ENCODE results near the gene PSMC5.
A peak's percentile ranks its signal among the peaks of the same experiment; 100 is the strongest.
"Not testable (repeated sequence)": the region's sequence is repeated elsewhere in the genome, so short reads cannot be mapped to it uniquely, and the experiment has no call there.

PSMC5 gene

DNA sequence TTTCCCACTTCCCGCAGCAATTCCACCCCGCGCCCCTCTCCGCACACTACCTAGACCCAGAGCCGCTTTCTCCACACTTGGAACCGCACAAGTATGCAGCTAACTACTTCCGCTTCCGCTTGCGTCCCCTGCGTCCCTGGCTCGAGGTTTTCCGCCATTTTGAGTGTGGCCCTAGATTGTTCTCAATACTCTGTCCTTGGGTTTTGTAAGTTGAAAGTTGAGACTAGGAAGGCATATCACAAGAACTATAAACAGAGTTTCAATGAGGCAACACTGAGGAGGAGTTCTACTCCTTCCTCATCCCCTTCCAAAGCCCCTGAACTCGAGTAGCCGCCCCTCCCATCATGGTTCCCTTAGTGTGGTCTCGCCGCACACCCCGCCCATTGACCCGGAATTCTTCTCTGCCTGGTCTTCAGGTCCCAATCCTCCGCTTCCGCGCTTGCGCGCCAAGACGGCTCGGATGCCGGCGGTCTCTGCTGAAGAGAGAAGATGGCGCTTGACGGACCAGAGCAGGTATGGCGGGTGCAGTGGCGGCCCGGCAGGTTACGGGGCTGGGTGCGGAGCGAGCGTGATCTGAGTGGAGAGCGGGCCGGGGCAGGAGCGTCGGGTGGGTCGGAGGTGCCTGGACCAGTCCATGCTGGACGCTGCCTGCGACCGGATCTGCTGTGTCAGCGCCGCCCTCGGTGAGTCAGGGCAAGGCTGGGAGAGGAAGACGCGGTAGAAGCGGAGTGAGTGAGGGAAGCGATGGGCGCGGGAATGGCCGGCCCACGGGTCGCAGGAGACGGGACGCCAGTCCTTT lies at the start of gene PSMC5, which contains the start of gene FTSJ3:
TSS of gene PSMC5 (plus strand) at position 430 of the 799 bp plus-strand sequence. CDS start at position 490, 60 bp downstream.
TSS of gene FTSJ3 (minus strand) at position 662 of the 799 bp plus-strand sequence. CDS start 761 bp downstream, outside the sequence.
- DNase-seq, result peak; percentile 91

DNA sequence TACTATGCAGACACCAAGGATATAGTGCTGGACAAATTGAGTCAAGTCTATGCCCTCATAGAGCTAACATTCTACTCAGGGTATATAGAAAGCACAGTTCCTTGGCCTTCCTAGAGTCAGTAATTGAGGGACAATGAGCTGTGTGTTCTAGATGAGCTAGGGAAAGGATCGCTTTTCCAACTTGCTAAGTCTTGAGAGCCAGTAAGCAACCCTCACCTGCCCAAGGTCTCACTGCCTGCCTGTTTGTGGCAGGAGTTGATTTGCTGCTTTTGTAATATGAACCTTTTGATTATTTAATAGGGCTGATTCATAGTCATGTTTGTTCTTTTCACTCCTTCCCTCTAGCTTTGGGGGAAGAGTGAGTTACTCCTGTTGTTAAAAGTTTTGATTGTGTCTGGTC lies 46.7 kb upstream of the PSMC5 start:
- no peak for DNase-seq

DNA sequence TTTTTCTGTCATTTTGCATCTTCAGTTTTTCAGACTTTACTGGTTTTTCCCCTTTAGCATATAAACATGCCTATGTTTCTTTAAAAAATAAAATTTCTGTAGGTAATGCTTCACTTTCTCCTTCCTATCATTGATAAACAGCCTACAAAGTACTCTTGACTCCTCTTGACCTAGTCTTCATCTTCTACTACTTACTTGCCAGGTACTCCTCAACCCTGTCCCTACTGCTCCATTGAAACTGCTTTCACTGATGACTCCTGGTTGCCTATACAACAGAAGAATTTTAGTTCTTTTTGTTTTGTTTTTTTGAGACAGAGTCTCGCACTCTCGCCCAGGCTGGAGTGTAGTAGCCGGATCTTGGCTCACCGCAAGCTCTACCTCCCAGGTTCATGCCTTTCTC lies 46.3 kb upstream of the PSMC5 start:
- no peak for DNase-seq

DNA sequence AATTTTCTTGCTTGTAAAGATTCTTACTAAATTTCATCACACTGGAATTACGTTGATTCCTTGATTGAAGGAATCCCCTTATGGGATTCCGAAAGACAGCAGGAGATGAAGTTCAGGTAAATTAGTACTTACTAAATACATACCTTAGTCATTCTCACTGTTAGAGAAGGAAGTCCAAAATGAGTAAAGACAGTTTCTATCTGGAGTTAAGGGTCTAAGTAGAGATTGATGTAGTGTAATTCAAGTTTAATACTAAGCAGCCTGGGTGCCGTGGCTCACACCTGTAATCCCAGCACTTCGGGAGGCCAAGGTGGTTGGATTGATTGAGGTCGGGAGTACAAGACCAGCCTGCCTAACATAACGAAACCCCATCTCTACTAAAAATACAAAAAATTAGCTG lies 43.7 kb upstream of the PSMC5 start:
- DNase-seq, result no peak

DNA sequence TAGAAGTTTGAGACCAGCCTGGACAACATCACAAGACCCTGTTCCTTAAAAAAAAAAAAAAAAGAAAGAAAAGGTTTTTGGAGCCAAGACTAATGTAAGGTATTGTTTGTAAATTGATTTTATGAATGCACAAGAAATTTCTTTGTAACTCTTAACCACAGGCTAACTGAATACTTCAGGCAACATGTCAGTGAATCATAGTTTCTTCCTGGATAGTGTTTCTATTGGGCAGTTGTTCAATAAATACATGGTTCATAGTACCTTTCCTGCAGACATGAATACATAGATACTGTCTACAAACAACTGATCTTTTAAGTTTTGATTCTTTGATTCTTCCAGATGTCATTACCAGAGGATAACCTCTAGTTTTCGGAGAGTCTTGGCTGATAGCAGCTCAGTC lies 41.7 kb upstream of the PSMC5 start:
- DNase-seq, result no peak

DNA sequence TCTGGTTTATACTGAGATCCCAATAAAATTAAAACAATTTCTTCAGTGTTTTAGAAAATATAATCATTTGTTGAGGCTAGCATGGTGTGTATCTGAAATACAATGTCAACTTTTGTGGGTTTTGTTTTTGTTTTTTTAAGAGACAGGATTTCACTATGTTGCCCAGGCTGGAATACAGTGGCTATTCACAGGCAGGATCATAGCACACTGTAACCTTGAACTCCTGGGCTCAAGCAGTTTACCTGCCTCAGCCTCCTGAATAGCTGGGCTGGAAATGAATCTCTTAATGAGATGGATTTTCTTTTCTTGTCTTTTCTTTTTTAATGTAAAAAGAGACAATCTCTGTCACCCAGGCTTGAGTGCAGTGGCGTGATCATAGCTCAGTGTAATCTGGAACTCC lies 41.1 kb upstream of the PSMC5 start:
- DNase-seq, result no peak

DNA sequence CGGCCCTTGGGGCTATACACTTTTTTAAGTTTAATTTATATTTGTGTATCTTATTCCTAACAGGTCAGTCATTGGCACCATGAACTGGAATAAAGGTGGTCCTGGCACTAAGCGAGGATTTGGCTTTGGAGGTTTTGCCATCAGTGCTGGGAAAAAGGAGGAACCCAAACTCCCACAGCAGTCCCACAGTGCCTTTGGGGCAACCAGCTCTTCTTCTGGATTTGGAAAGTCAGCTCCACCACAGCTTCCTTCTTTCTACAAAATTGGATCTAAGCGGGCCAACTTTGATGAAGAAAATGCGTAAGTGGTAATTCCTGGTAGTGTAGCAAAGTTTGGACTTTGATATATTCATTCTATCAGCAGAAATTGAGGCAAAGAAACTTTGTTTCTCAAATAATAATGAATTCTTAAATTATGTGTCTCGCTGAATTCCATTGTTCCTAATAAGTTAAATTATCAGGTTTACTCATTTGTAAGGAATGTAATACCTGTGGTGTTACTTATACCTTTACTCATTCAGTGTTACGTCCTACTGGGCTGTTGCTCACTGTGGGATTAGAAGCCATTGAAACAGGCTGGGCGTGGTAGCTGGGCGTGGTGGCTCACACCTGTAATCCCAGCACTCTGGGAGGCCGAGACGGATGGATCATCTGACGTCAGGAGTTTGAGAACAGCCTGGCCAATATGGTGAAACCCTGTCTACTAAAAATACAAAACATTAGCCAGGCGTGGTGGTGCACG lies 40.1 kb upstream of the PSMC5 start:
- DNase-seq, result no peak

DNA sequence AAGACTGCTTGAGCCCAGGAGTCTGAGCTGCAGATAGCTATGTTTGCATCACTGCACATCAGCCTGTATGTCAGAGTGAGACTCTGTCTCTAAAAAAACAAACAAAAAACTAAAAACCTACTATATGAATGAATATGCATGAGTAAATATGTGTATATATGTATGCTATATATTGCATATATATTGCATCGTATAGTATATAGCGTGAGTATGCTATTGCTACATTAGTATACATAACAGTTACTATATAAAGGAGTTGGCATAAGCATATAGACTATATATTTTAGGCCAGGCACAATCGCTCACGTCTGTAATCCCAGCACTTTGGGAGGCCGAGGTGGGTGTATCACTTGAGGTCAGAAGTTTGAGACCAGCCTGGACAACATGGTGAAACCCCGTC lies 37.2 kb upstream of the PSMC5 start:
- no peak for DNase-seq

DNA sequence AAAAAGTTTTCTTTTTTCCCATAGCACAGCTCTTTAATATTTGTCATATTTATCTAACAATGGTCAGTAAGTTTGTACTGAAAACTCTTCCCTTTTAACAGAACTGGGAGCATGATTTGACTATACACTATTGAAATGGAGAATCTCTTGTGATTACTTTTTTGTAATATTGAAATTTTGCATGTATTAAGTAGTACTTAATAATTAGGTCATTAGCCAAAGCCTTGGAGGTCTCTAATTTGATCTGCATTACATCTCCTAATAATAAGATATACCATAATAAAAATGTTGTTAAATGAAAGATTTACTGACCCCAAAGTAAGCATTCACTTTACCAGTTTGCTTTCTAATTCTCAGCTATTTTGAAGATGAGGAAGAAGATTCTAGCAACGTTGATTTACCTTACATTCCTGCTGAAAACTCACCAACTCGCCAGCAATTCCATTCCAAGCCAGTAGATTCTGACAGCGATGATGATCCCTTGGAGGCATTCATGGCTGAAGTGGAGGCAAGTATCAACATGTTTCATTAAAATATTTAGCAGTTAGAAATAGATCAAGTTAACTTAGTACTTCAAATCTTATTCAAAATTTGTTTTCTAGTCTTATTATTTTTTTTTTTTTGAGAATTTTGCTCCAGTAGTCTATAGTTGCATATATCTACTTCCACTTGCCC lies 35.0 kb upstream of the PSMC5 start:
- DNase-seq, result no peak

DNA sequence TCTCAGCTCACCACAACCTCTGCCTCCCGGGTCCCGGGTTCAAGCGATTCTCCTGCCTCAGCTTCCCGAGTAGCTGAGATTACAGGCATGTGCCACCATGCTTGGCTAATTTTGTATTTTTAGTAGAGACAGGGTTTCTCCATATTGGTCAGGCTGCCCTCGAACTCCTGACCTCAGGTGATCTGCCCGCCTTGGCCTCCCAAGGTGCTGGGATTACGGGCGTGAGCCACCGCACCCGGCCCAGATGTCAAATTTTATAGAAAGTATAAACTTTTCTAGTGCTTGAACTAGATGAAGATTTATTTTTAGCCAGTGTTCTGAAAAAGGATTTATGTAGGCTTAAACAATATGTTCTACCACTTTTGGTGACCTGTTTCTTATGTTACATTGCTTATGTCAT lies 30.9 kb upstream of the PSMC5 start:
- not testable (repeated sequence) for DNase-seq

DNA sequence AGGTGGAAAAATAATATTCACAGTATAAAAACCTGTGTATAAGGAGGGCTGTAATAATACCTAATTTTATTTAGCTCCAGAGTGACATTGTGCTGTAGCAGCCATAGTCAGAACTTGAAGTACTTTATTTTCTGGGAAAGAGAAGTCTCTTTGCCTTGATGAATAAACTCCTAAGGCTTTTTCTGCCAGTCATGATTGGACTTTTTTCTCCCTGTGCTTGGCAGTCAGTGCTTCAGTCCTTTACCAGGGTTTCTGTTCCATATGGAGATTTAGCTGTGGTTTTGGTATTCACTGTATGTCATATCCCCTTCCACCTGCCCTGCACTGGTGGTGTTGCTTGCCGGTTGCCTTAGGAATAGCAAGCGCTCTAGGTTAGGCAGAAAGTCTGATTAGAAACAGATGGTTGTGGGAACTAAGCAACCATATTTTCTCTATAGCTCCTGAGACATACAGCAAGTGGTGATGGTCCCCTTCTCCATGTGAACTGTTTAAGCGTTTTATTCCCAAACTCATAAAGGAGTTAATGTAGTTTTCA lies 28.6 kb upstream of the PSMC5 start:
- no peak for DNase-seq

DNA sequence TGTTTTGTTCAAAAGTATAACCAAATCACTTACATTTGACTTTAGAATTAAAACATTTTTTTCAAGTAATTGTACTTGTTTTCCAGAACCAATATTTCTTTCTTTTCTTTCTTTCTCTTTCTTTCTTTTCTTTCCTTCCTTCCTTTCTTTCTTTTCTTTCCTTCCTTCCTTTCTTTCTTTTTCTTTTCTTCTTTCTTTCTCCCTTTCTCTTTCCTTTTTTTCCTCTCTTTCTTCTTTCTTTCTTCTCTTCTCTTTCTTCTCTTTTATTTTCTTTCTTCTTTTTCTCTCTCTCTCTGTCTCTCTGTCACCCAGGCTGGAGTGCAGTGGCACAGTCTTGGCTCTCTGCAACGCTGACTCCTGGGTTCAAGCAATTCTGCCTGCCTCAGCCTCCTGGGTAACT lies 26.4 kb upstream of the PSMC5 start:
- DNase-seq, result no peak

DNA sequence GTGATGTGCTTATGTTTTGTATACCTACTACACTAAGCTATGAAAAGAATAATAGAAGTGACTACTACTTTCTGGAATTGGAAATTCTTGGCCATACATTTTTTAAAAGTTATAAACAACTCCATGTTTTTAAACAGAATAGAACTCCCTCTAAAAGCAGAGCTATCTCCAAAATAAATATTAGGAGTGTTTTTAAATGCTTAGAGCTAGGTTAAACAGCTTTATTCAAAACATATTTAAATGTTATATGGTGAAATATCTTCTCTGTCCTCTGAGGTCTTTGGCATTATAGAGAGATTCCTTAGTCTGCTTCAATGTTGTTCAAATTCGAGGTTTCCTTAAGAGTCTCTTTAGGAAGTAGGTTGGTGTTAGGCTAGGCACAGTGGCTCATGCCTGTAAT lies 22.9 kb upstream of the PSMC5 start:
- DNase-seq, result no peak

DNA sequence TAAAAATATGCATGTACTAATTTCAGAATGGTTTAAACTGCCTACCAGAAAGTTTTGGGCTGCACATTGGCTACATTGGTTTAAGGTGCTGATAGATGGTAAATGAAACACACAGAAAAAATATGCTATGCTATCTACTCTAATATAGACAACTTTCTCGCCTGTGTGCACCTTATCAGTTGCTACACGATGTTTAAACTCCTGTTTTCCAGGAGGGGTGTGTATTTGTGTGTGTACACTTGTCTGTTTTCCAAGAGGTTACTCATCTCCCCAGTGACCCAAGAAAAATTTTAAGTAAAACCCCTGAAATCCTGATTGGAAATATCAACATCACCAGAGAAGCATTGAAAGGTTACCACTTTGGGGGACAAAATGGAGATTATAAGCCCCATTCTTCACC lies 21.6 kb upstream of the PSMC5 start:
- DNase-seq, result no peak

DNA sequence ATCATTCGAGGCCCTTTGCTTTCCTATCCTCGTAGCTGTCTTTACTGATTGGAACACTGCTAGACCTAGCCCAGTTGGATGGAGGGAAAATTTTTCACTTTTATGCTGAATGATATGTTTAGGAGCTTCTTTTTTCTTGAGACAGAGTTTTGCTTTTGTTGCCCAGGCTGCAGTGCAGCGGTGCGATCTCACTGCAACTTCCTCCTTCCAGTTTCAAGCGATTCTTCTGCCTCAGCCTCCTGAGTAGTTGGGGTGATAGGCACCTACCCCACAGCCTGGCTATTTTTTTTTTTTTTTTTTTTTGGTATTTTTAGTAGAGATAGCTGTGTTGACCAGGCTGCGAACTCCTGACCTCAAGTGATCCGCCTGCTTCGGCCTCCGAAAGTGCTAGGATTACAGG lies 17.3 kb upstream of the PSMC5 start:
- no peak for DNase-seq

DNA sequence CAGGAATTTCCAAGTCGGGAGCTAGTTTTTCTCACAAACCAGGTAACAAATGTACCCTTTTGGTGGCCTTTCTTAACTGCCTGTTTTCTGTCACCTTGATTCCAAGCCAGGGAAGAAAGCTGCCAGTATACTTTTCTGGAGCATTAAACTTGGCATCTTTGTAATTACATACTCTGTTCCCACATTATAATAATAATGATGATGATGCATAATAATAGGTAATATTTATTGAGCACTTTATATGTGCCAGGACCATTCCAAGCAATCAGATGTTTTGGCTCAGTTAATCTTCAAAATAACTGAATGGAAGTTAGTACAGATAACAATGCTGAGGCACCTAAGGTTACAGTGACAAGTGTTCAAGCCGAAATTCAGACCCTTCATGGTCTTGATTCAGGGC lies 11.1 kb upstream of the PSMC5 start:
- no peak for DNase-seq

DNA sequence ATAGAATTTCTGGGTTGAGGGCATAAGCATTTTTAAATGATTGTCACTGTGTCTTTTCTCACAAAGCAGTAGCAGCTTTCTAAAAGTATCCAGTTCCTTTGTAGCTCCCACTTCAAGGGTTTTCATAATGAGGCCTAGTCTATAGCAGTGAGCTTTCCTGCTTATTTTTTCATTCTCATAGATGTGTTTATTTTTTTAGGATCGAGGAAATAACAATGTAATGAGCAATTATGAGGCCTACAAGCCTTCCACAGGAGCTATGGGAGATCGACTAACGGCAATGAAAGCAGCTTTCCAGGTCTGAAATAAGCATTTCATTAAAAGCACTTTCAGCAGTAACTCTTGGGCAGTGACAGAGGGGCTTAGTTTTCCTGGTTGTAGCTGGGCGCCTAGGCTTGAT lies 10.6 kb upstream of the PSMC5 start:
- DNase-seq, result no peak

DNA sequence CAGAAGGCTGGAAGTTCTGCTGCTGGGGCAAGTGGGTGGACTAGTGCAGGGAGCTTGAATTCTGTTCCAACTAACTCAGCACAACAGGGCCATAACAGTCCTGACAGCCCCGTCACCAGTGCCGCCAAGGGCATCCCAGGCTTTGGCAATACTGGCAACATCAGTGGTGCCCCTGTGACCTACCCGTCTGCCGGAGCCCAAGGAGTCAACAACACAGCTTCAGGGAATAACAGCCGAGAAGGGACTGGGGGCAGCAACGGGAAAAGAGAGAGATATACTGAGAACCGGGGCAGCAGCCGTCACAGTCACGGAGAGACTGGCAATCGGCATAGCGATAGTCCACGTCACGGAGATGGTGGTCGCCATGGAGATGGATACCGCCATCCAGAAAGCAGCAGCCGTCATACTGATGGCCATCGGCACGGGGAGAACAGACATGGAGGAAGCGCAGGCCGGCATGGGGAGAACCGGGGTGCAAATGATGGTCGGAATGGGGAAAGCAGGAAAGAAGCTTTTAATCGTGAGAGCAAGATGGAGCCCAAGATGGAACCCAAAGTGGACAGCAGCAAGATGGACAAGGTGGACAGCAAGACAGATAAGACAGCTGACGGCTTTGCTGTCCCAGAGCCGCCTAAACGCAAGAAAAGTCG lies 9.4 kb upstream of the PSMC5 start:
- no peak for DNase-seq

DNA sequence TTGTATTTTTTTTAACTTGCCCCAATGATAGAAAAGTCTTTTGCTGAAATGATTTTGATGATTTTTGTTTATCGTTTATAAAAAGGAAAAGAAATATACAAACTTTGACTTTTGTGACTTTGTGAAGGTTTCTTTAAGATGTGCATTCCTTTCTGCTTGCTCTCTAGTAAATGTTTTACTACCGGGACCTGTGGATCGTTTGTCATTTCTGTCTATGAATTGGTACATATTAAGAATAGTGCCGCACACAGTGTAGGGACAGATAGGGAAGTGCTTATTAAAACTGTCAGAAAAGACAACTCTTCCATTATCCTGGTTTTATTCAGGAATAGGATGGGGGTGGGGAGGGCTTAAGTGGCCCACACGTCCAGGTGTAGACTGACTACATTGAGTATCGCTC lies 8.1 kb upstream of the PSMC5 start:
- no peak for DNase-seq

DNA sequence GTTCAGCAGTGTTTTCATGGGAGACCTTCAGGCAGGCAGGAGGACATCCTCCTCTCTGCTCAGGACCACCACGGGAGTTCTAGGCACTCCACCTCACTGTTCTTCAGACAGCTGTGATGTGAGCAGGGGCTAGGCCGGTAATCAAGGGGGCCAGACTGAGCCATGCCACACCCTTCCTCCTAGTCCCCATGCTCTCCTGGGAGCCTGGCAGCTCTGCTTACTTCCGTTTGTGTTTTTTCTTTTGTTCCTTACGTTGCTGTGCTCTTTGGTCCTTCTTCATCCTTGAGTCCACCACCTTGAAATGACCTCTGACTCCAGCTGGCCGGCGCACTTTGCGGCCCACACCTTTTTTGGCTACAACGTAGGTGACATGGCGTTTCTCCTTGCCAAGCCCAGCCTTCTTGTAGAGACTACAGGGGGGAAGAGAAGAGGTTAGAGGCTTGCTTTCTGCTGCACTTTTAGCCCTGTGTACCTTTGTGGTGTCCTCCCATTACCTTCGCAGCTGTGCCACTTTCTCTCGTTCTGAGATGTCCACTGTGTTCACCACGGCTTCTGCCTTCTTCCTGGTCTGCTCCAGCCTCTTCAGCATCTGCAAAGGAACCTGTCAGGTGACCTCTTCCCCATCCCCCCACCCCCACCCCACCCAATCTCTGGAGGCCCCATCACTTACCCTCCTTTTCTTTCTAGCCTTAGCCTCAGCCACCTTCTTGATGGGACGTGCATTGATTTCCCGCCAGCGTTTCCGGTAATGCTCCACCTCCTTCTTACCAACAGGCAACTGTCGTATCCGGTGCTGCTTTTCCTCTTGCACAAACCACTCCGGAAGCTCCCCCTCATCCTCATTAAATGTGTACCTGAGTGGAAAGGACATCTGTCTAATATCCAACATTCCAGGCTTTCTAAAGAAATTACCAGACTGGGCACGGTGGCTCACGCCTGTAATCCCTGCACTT lies 7.4 kb upstream of the PSMC5 start:
- no peak for DNase-seq

DNA sequence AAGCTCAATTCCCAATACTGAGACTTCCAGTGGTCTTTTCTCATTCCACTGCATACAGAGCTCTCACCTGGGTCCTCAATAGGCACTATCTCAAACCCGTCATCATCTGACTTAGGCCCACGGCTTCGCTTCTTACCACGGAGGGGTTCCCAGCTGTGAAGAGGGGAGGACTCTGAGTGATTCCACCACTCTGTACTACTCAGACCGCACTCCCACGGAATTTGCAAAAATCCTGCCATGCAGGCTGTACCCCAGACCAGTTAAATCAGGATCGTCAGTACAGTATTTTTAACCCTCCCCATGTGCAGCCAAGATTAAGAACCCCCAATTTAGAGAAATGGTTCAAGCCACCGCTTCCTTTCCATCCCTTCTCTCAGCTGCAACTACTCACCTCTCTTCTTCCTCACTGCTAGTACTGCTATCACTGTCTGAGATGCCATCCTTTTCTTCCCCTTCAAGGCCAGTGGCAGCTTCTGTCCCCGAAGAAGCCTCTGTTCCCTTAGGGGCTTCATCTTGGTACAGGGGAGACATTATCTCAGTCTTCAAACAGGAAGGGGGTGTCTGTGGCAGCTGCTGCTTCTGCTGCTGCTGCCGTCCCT lies 6.2 kb upstream of the PSMC5 start:
- DNase-seq, result no peak

Data from stimulated activated CD4-positive, alpha-beta T cell treated with anti-CD3 and anti-CD28 coated beads, Interleukin-12 subunit alpha, Interleukin-12 subunit beta, amount 100 ng/mL, for 4 hours (primary cell).